Calu3 (cell line): Measurements from ENCODE around the gene MED13. TPM values are rescaled to one million over a fixed set of nuclear protein-coding genes. Genes with fewer than 3 reads are reported as not detected.

Experiments
- BruUV-seq: library from RNA; stranded (reverse); fragments of 400-500 nt; replicated peaks from 2 replicates; lab custom pipeline; 2021; lab: Mats Ljungman, UMichigan
- CTCF ChIA-PET: fragments of 300-600 bp; sonication (Branson Sonifier 250); formaldehyde crosslinking; loops from one replicate; lab custom pipeline; 2022; ENCODE audit warnings: antibody characterized with exemption; lab: Charles Lee
- DNase-seq: peaks from one replicate; pipeline ENCODE4 v3.0.0; 2022
- H3K27ac Mint-ChIP-seq: one replicate; pipeline ENCODE4 v1.8.0; 2022; ENCODE audit warnings: mixed read lengths; ENCODE audit not compliant: unreplicated experiment
- H3K27me3 Mint-ChIP-seq: one replicate; pipeline ENCODE4 v1.8.0; 2022; ENCODE audit warnings: mixed read lengths; ENCODE audit not compliant: unreplicated experiment
- H3K36me3 Mint-ChIP-seq: one replicate; pipeline ENCODE4 v1.8.0; 2022; ENCODE audit warnings: mild to moderate bottlenecking, moderate library complexity, mixed read lengths; ENCODE audit not compliant: insufficient read depth, unreplicated experiment
- H3K4me1 Mint-ChIP-seq: one replicate; pipeline ENCODE4 v1.8.0; 2022; ENCODE audit warnings: mild to moderate bottlenecking, low read depth, mixed read lengths; ENCODE audit not compliant: unreplicated experiment
- H3K4me3 Mint-ChIP-seq: one replicate; pipeline ENCODE4 v1.8.0; 2022; ENCODE audit warnings: mild to moderate bottlenecking, low read depth, moderate library complexity, mixed read lengths; ENCODE audit not compliant: unreplicated experiment
- H3K9me3 Mint-ChIP-seq: one replicate; pipeline ENCODE4 v1.8.0; 2022; ENCODE audit warnings: low read depth, mixed read lengths; ENCODE audit not compliant: unreplicated experiment
- CTCF ChIP-seq: fragments of 200-600 bp; IDR thresholded peaks from one replicate; pipeline ENCODE4 v1.8.0; 2022; ENCODE audit warnings: antibody characterized with exemption; ENCODE audit not compliant: unreplicated experiment
- intact Hi-C: fragments of 100-400 bp; cut with micrococcal nuclease; formaldehyde crosslinking; loops from one replicate; pipeline ENCODE4 v1.10.0; 2022; ENCODE audit not compliant: unreplicated experiment
- total RNA-seq: library from RNA; stranded (reverse); gene quantifications from 2 replicates; pipeline ENCODE4 v1.2.3, GENCODE V29; 2022

Gene MED13
- total RNA-seq, 1 experiment from 2014 or later = 50.2 TPM

DNA sequence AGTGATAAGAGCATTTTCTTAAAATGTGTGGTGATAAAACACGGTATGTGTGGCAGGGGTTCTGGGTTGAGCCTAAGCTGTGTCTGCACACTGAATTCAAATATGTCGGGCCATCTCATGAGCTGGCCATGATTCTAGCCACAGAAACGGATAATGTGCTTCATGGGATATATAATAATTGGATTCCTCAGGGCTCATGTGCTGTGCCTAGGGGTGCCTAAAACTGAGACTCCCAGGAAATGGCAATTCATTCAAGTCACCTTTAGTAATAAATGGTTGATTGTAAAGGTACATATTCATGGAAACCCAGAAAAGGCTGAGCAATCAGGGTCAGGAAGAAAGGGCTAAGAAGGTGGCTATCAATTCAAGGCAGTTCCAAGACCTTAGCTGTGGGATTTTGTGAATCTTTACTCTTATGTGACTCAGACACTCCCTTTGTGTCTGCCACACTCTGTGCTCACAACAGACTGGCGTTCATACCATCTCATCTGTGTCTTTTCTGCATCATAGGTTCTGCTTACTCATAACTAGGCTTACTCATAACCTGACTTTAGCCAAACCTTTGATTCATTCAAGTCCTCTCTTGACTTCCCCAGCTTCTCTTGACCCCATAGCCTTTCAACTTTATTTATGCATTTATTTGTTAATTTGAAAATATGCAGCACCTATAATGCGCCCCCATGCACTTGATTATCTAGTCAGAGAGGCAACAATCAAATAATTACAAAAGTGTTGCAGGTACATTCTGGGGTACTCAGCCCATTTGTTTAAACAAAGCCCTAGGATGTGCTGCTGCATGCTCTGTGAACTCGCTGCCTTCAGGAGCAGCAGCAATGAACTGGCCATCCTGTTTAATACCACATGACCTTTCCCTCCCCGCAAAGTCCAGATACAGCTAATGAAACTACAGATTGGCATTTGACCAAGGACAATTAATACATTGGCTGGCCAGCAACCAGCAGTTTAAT, 28.4 kb upstream of the MED13 start:
- CTCF ChIA-PET = no interaction called here
- intact Hi-C loops = no loop called here
- no peaks in the 10 kb centered on the region for H3K9me3 Mint-ChIP-seq
- peaks cover 10% of the 10 kb centered on the region for H3K4me1 Mint-ChIP-seq
- BruUV-seq = no TSS peak
- no peak overlapping the region for H3K4me3 Mint-ChIP-seq
- H3K27me3 Mint-ChIP-seq = peaks cover 4% of the 10 kb centered on the region
- no peaks in the 10 kb centered on the region for H3K36me3 Mint-ChIP-seq
- no peak overlapping the region for H3K27ac Mint-ChIP-seq
- no peak for TF ChIP-seq CTCF
- DNase-seq = no peak

GRCh38 chr17:62092784-62093183, 27.7 kb upstream of the MED13 start:
- no peak overlapping the region for H3K27ac Mint-ChIP-seq
- no peak for DNase-seq
- H3K27me3 Mint-ChIP-seq = no peaks in the 10 kb centered on the region
- CTCF ChIA-PET = no interaction called here
- no peaks in the 10 kb centered on the region for H3K36me3 Mint-ChIP-seq
- no peak overlapping the region for H3K4me3 Mint-ChIP-seq
- peaks cover 10% of the 10 kb centered on the region for H3K4me1 Mint-ChIP-seq
- H3K9me3 Mint-ChIP-seq = no peaks in the 10 kb centered on the region
- BruUV-seq = no TSS peak
- no peak for TF ChIP-seq CTCF
- intact Hi-C loops = no loop called here

GRCh38 chr17:62091804-62092203, 26.7 kb upstream of the MED13 start:
- CTCF ChIA-PET = no interaction called here
- Mint-ChIP-seq H3K9me3 (no peaks in the 10 kb centered on the region), H3K36me3 (no peaks in the 10 kb centered on the region), H3K4me3 (no peak overlapping the region), H3K27me3 (no peaks in the 10 kb centered on the region), H3K27ac (no peak overlapping the region), H3K4me1 (peaks cover 10% of the 10 kb centered on the region)
- no peak for TF ChIP-seq CTCF
- DNase-seq = no peak
- intact Hi-C loops = no loop called here
- BruUV-seq = no TSS peak

GRCh38 chr17:62090868-62091267, 25.8 kb upstream of the MED13 start:
- CTCF ChIA-PET = no interaction called here
- Mint-ChIP-seq H3K4me3 (no peak overlapping the region), H3K27ac (no peak overlapping the region), H3K4me1 (peaks cover 15% of the 10 kb centered on the region), H3K9me3 (no peaks in the 10 kb centered on the region), H3K36me3 (no peaks in the 10 kb centered on the region), H3K27me3 (no peaks in the 10 kb centered on the region)
- BruUV-seq = no TSS peak
- no peak for DNase-seq
- intact Hi-C loops = no loop called here
- TF ChIP-seq CTCF = no peak
